ENCODE results near the gene GATAD2A. TPM values are rescaled to one million over a fixed set of nuclear protein-coding genes. Genes with fewer than 3 reads are reported as not detected.

Gene GATAD2A
- total RNA-seq, 1 donor from 2014 or later: 118 TPM

DNA sequence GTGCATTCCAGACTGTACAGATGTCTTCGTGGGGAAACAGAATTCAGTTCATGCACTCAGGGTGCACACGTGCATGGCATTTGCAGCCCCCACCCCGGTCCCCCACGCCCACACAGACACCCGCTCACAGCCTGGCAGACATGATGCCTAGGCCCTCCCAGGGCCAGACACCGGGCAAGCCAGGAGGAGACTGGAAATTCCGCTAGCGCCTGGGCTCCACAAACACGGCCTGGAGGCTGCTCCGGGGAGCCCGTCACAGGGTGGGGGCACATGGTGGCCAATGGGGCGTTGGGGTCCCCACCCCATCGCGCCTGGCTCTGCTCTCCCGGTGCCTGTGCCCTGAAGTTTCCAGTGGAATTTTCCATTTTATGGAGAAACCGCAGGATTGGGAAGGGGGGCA, 136.1 kb downstream of the GATAD2A start:
- DNase-seq (ENCODE audit: low read depth): no peak
- H3K4me3 ChIP-seq (ENCODE audit: low read depth, low read length): no peak overlapping the region
- TF ChIP-seq, protein P1, sequence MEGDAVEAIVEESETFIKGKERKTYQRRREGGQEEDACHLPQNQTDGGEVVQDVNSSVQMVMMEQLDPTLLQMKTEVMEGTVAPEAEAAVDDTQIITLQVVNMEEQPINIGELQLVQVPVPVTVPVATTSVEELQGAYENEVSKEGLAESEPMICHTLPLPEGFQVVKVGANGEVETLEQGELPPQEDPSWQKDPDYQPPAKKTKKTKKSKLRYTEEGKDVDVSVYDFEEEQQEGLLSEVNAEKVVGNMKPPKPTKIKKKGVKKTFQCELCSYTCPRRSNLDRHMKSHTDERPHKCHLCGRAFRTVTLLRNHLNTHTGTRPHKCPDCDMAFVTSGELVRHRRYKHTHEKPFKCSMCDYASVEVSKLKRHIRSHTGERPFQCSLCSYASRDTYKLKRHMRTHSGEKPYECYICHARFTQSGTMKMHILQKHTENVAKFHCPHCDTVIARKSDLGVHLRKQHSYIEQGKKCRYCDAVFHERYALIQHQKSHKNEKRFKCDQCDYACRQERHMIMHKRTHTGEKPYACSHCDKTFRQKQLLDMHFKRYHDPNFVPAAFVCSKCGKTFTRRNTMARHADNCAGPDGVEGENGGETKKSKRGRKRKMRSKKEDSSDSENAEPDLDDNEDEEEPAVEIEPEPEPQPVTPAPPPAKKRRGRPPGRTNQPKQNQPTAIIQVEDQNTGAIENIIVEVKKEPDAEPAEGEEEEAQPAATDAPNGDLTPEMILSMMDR (conservative IDR thresholded peaks at IDR 0.05; ENCODE audit: low read depth, low read length): no peak

DNA sequence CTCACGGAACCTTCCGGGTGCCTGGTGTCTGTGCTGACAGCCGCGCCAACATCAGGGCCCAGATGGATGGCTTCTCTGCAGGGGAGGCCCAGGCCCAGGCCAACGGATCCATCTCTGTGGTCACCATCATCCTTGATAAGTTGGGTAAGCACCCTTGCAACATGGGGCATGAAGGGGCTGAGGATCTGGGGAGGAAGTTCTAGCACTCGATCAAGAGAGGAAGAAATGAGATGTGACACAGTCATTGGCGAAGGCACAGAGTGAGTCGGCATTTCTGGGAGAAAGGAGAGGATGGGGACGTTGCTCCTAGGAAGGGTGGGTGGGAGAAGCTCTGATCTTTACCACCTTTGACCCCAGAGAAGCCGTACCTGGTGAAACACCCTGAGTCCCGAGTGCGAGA, 137.0 kb downstream of the GATAD2A start:
- DNase-seq (ENCODE audit: low read depth): no peak
- TF ChIP-seq, protein P1 (conservative IDR thresholded peaks at IDR 0.05; ENCODE audit: low read depth, low read length): no peak
- H3K4me3 ChIP-seq (ENCODE audit: low read depth, low read length): no peak overlapping the region

DNA sequence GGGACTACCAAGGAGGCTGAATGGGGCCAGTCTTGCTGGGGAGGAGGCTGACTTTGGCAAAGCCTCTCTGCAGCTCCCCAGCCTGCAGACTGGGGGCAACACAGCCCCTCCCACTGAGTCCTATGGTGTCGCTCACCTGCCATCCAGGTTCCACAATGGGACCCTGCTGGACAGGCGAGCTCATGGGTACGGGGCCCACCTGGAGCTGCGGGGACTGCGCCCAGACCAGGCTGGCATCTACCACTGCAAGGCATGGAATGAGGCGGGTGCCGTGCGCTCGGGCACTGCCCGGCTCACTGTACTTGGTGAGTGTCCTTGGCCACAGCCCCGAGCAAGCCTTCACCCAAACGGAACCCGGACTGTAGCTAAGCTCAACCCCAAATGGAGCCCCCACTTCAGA, 137.6 kb downstream of the GATAD2A start:
- TF ChIP-seq, protein P1 (conservative IDR thresholded peaks at IDR 0.05; ENCODE audit: low read depth, low read length): no peak
- no peak for DNase-seq (ENCODE audit: low read depth)
- H3K4me3 ChIP-seq (ENCODE audit: low read depth, low read length): no peak overlapping the region

DNA sequence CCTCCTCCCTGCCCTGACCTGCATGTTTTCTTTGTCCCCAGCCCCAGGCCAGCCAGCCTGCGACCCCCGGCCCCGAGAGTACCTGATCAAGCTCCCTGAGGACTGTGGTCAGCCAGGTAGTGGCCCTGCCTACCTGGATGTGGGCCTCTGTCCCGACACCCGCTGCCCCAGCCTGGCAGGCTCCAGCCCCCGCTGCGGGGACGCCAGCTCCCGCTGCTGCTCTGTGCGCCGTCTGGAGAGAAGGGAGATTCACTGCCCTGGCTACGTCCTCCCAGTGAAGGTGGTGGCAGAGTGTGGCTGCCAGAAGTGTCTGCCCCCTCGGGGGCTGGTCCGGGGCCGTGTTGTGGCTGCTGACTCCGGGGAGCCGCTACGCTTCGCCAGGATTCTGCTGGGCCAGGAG, 138.2 kb downstream of the GATAD2A start:
- H3K4me3 ChIP-seq (ENCODE audit: low read depth, low read length): no peak overlapping the region
- TF ChIP-seq, protein P1 (conservative IDR thresholded peaks at IDR 0.05; ENCODE audit: low read depth, low read length): no peak
- DNase-seq (ENCODE audit: low read depth): no peak

DNA sequence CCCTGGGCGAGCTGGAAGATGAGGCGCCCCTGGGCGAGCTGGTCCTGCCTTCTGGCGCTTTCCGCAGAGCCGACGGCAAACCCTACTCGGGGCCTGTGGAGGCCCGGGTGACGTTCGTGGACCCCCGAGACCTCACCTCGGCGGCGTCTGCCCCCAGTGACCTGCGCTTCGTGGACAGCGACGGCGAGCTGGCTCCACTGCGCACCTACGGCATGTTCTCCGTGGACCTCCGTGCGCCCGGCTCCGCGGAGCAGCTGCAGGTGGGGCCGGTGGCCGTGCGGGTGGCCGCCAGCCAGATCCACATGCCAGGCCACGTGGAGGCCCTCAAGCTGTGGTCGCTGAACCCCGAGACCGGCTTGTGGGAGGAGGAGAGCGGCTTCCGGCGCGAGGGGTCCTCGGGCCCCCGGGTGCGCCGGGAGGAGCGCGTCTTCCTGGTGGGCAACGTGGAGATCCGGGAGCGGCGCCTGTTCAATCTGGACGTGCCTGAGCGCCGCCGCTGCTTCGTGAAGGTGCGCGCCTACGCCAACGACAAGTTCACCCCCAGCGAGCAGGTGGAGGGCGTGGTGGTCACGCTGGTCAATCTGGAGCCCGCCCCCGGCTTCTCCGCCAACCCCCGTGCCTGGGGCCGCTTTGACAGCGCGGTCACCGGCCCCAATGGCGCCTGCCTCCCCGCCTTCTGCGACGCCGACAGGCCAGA, 138.9 kb downstream of the GATAD2A start:
- H3K4me3 ChIP-seq (ENCODE audit: low read depth, low read length): no peak overlapping the region
- DNase-seq (ENCODE audit: low read depth): no peak
- TF ChIP-seq, protein P1 (conservative IDR thresholded peaks at IDR 0.05; ENCODE audit: low read depth, low read length): no peak

DNA sequence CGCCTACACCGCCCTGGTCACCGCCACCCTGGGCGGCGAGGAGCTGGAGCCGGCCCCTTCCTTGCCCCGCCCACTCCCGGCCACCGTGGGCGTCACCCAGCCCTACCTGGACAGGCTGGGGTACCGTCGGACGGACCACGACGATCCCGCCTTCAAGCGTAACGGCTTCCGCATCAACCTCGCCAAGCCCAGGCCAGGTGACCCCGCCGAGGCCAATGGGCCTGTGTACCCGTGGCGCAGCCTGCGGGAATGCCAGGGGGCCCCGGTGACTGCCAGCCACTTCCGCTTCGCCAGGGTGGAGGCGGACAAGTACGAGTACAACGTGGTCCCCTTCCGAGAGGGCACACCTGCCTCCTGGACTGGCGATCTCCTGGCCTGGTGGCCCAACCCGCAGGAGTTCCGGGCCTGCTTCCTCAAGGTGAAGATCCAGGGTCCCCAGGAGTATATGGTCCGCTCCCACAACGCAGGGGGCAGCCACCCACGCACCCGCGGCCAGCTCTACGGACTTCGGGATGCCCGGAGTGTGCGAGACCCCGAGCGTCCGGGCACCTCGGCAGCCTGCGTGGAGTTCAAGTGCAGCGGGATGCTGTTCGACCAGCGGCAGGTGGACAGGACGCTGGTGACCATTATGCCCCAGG, 139.6 kb downstream of the GATAD2A start:
- no peak for DNase-seq (ENCODE audit: low read depth)
- TF ChIP-seq, protein P1 (conservative IDR thresholded peaks at IDR 0.05; ENCODE audit: low read depth, low read length): no peak
- no peak overlapping the region for H3K4me3 ChIP-seq (ENCODE audit: low read depth, low read length)

DNA sequence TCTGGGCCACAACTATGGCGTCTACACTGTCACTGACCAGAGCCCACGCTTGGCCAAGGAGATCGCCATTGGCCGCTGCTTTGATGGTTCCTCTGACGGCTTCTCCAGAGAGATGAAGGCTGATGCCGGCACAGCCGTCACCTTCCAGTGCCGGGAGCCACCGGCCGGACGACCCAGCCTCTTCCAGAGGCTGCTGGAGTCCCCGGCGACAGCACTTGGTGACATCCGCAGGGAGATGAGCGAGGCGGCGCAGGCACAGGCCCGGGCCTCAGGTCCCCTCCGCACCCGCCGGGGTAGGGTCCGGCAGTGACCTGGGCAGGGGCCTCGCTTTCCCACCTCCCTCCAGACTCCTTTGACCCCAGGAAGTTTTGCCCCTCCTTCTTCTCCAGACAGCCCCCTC, 140.2 kb downstream of the GATAD2A start:
- DNase-seq (ENCODE audit: low read depth): no peak
- TF ChIP-seq, protein P1 (conservative IDR thresholded peaks at IDR 0.05; ENCODE audit: low read depth, low read length): no peak

More for the DNA sequence above, 140.2 kb downstream of the GATAD2A start:
- H3K4me3 ChIP-seq (ENCODE audit: low read depth, low read length): no peak overlapping the region
